ENCODE measurements around the gene GEMIN4. TPM values are rescaled to one million over a fixed set of nuclear protein-coding genes. Genes with fewer than 3 reads are reported as not detected.

Gene GEMIN4
- total RNA-seq, 1 donor from 2014 or later: 34.5 TPM

GRCh38 chr17:742147-742793, 9.8 kb downstream of the GEMIN4 start:
- H3K36me3 Mint-ChIP-seq: peaks cover 32% of the 10 kb centered on the region
- H3K4me1 Mint-ChIP-seq (ENCODE audit: unreplicated experiment): no peaks in the 10 kb centered on the region
- TF ChIP-seq CTCF (conservative IDR thresholded peaks at IDR 0.05): no peak
- H3K27me3 Mint-ChIP-seq: no peaks in the 10 kb centered on the region
- no peak for DNase-seq (ENCODE audit: extremely low spot score, unreplicated experiment)
- no peaks in the 10 kb centered on the region for H3K9me3 Mint-ChIP-seq
- H3K27ac Mint-ChIP-seq: no peak overlapping the region
- H3K4me3 Mint-ChIP-seq: no peak overlapping the region

GRCh38 chr17:740240-741017, 11.6 kb downstream of the GEMIN4 start:
- H3K4me1 Mint-ChIP-seq (ENCODE audit: unreplicated experiment): peaks cover 5% of the 10 kb centered on the region
- H3K27me3 Mint-ChIP-seq: no peaks in the 10 kb centered on the region
- DNase-seq (ENCODE audit: extremely low spot score, unreplicated experiment): no peak
- peaks cover 35% of the 10 kb centered on the region for H3K36me3 Mint-ChIP-seq
- no peaks in the 10 kb centered on the region for H3K9me3 Mint-ChIP-seq
- H3K4me3 Mint-ChIP-seq: no peak overlapping the region
- no peak overlapping the region for H3K27ac Mint-ChIP-seq
- TF ChIP-seq CTCF (conservative IDR thresholded peaks at IDR 0.05): no peak

- Mint-ChIP-seq H3K27me3 (no peaks in the 10 kb centered on the region), H3K36me3 (peaks cover 30% of the 10 kb centered on the region), H3K9me3 (no peaks in the 10 kb centered on the region), H3K27ac (no peak overlapping the region), H3K4me1 (ENCODE audit: unreplicated experiment) (peaks cover 14% of the 10 kb centered on the region), H3K4me3 (no peak overlapping the region)
- TF ChIP-seq CTCF (conservative IDR thresholded peaks at IDR 0.05): no peak
- no peak for DNase-seq (ENCODE audit: extremely low spot score, unreplicated experiment)
These were observed 14.4 kb downstream of the GEMIN4 start for GRCh38 chr17:737561-738113.

- Mint-ChIP-seq H3K27ac (peak overlapping the region; percentile 86), H3K36me3 (peaks cover 11% of the 10 kb centered on the region)
These were observed 18.3 kb downstream of the GEMIN4 start for GRCh38 chr17:733743-734142.

More at GRCh38 chr17:733743-734142, 18.3 kb downstream of the GEMIN4 start:
- Mint-ChIP-seq H3K27me3 (no peaks in the 10 kb centered on the region), H3K4me1 (ENCODE audit: unreplicated experiment) (peaks cover 19% of the 10 kb centered on the region), H3K9me3 (no peaks in the 10 kb centered on the region), H3K4me3 (peak overlapping the region; percentile 94)
- no peak for DNase-seq (ENCODE audit: extremely low spot score, unreplicated experiment)
- TF ChIP-seq CTCF (conservative IDR thresholded peaks at IDR 0.05): no peak
